Kidney (tissue), 14 donors: Measurements from ENCODE around the gene FHOD1. TPM values are rescaled to one million over a fixed set of nuclear protein-coding genes. Genes with fewer than 3 reads are reported as not detected.
A peak's percentile ranks its signal among the peaks of the same experiment; 100 is the strongest.

Experiments
- DNase-seq, 5 donors: peaks; one replicate each; pipeline ENCODE4 v3.0.0-alpha.2; 2013 to 2020
- FAIRE-seq: peaks from 2 replicates; lab custom pipeline; 2012; peaks lifted over from hg19 to GRCh38; lab: Jason Lieb, UNC
- H3K27ac ChIP-seq, 2 donors: one replicate each; pipeline ENCODE4 v1.7.0; 2013; ENCODE audit warnings: low read depth in 2 of 2, low read length in 2 of 2, inconsistent platforms in 1 of 2
- H3K27me3 ChIP-seq: one replicate; pipeline ENCODE4 v1.7.1; 2013; ENCODE audit warnings: low read length, inconsistent platforms; ENCODE audit not compliant: control insufficient read depth, insufficient read depth
- H3K36me3 ChIP-seq, 3 donors: one replicate each; pipeline versions ENCODE4 v1.7.0 to v1.7.1; 2013; ENCODE audit warnings: low read length in 3 of 3, control low read depth in 1 of 3, inconsistent platforms in 1 of 3; ENCODE audit not compliant: insufficient read depth in 3 of 3, control insufficient read depth in 2 of 3
- H3K4me1 ChIP-seq, 3 donors: one replicate each; pipeline versions ENCODE4 v1.7.0 to v1.7.1; 2013; ENCODE audit warnings: low read length in 3 of 3, inconsistent platforms in 1 of 3, low read depth in 1 of 3; ENCODE audit not compliant: control insufficient read depth in 2 of 3, insufficient read depth in 2 of 3
- H3K4me3 ChIP-seq, 3 donors: one replicate each; pipeline versions ENCODE4 v1.7.0 to v1.8.1; 2013; ENCODE audit warnings: low read length in 3 of 3, control low read depth in 1 of 3, inconsistent platforms in 1 of 3
- H3K9ac ChIP-seq, 3 donors: one replicate each; pipeline versions ENCODE4 v1.7.0 to v1.7.1; 2013; ENCODE audit warnings: low read length in 3 of 3, control low read depth in 1 of 3, inconsistent platforms in 1 of 3
- H3K9me3 ChIP-seq, 3 donors: one replicate each; pipeline versions ENCODE4 v1.7.0 to v1.7.1; 2013; ENCODE audit warnings: low read length in 3 of 3, control low read depth in 1 of 3, inconsistent platforms in 1 of 3; ENCODE audit not compliant: control insufficient read depth in 2 of 3, insufficient read depth in 1 of 3
- intact Hi-C: fragments of 100-400 bp; cut with DNase I; formaldehyde crosslinking; loops from one replicate; pipeline ENCODE4 v1.11.1; 2022
- polyA plus RNA-seq: library from polyadenylated mRNA; stranded (reverse); fragments of 350-450 nt; fragmentation: Illumina TruSeq; extraction: RNeasy Lipid Tissue Mini Kit (QIAGEN cat#74804); gene quantifications from one replicate; pipeline ENCODE4 v1.2.3, GENCODE V29; 2014; ENCODE audit warnings: low read depth, low replicate concordance; ENCODE audit not compliant: insufficient read depth
- total RNA-seq: library from RNA; stranded (reverse); fragmentation: NEBNext Ultra II Directional; extraction: Animal tissue kit (Norgen Biotek cat#: 25700); gene quantifications from one replicate; pipeline ENCODE4 v1.2.1, GENCODE V29; 2021
- TF ChIP-seq, protein P1 (sequence below): IDR thresholded peaks from 3 replicates; pipeline ENCODE4 v1.5.1; 2012; ENCODE audit warnings: mild to moderate bottlenecking, moderate library complexity, borderline replicate concordance; ENCODE audit not compliant: insufficient read depth; ENCODE audit errors: extremely low read depth
- donor health status: control.
- donor health status: control.
- donor health status: control.
- donor health status: control.
- donor health status: control.
- donor health status: DM: yes; HTN: yes; CAD: no.
- donor health status: Normal renal cell carcinoma (clear cell type).

The FHOD1 gene
- total and polyA plus RNA-seq, 2 donors from 2014 or later, result 21.0 to 30.4 TPM

DNA sequence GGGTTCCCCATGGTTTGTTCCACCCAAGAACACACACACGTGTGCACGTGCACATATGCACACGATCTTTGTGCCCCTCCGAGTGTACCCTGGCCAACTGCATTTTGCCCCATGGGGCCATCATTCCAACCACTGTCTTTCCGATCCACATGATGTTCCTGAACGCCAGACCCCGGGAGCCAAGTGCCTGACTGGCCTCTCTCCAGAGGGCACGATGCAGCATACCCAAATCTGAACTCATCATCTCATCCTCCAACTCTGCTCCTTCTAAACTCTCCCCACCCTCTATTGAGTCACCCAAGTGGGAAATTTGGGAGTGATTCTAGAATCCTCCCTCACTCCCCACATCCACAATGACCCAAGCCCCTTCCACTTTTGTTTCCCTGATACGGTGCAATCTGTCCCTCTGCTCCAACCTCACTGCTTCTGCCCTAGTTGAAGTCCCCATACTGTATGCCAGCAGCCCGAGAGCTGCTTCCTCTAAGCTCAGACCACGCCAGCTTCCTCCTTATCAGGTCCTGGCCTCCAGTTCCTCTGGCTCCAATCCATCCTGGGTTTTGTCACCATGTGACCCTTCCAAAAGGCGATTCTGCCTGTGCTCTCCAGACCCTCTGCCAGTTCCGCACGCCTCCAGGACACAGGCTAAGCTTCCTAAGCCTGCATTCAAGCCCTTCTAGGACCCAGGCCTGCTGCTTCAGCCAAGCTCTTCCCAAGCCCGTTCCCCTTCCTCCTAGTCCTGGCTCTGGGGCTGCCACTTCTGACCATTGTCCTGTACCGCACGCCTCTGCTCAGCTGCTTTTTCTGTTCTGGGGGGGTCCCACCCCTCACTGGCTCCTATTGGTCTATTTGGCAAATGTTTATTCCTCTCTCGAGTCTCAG is 30.4 kb downstream of the FHOD1 start:
- FAIRE-seq, result no peak
- DNase-seq, result peak in 1 of 5 donors; percentile 33
- H3K9ac ChIP-seq, result no peak overlapping the region
- intact Hi-C loops, result no loop called here
- H3K27me3 ChIP-seq, result no peaks in the 10 kb centered on the region
- no peak overlapping the region for H3K4me3 ChIP-seq
- no peaks in the 10 kb centered on the region for H3K36me3 ChIP-seq
- no peaks in the 10 kb centered on the region for H3K9me3 ChIP-seq
- TF ChIP-seq, protein P1, sequence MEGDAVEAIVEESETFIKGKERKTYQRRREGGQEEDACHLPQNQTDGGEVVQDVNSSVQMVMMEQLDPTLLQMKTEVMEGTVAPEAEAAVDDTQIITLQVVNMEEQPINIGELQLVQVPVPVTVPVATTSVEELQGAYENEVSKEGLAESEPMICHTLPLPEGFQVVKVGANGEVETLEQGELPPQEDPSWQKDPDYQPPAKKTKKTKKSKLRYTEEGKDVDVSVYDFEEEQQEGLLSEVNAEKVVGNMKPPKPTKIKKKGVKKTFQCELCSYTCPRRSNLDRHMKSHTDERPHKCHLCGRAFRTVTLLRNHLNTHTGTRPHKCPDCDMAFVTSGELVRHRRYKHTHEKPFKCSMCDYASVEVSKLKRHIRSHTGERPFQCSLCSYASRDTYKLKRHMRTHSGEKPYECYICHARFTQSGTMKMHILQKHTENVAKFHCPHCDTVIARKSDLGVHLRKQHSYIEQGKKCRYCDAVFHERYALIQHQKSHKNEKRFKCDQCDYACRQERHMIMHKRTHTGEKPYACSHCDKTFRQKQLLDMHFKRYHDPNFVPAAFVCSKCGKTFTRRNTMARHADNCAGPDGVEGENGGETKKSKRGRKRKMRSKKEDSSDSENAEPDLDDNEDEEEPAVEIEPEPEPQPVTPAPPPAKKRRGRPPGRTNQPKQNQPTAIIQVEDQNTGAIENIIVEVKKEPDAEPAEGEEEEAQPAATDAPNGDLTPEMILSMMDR, result no peak
- H3K4me1 ChIP-seq, result peaks cover 0 to 4% (median 0%) of the 10 kb centered on the region in 3 donors
- H3K27ac ChIP-seq, result peak overlapping the region in 1 of 2 donors; percentile 27

DNA sequence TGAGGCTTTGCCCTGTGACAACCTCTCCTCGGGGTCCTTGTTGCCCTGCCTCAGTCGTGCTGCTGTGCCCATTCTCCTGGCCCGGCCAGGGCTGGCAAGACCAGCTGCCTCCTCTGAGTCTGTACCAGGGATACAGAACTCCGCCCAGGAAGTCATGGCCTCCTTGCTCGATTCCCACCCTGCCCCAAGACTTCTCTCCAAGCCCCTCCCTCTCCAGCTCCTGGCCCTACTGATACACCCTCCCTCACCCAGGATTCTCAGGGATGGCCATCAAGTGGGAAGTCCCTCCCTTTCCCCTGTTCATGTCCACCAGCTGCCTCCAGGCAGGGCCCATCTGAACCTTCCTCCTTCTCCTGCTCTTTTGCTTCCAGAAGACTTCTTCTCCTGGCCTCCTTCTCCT is 31.6 kb downstream of the FHOD1 start:
- DNase-seq, result peak in 1 of 5 donors; percentile 53
- TF ChIP-seq, protein P1, result no peak
- Histone ChIP-seq H3K4me1 (peaks cover 0 to 4% (median 0%) of the 10 kb centered on the region in 3 donors), H3K9me3 (no peaks in the 10 kb centered on the region), H3K4me3 (no peak overlapping the region), H3K9ac (no peak overlapping the region), H3K27me3 (no peaks in the 10 kb centered on the region), H3K27ac (no peak overlapping the region), H3K36me3 (no peaks in the 10 kb centered on the region)
- no peak for FAIRE-seq
- intact Hi-C loops, result no loop called here

DNA sequence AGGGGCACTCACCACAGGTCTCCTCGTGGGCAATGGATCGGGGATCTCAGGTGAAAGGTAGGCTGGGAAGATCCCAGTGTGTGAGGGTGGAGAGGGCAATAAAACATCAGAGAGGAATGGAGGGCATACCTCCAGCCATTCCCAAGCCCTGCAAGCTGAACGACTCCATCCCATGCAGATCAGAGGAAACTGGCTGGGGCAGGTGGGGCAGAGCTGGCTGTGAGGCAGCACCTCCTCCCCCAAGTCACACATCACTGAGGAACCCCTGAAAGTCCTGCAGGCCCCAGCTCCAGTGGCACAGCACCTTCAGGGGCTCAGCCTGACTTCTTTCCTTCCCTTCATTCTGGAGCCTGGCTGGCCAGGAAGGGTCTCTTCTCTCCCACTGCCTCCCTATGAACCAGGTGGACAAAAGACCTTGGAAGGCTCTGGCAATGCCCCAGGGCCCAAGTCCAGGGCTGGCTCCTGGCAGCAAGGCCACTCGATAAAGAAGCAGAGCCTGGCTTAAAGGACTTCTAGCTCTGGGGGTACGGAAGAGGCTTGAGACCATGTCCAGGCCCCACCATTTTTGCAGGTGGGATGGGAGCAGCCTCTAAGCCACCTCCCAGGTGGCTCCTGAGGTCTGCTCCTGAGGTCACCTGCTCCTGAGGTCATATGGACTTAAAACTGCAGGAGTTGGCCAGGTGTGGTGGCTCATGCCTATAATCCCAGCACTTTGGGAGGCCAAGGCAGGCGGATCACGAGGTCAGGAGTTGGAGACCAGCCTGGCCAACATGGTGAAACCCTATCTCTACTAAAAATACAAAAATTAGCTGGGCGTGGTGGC is 33.9 kb downstream of the FHOD1 start:
- no peak for FAIRE-seq
- intact Hi-C loops, result no loop called here
- H3K4me1 ChIP-seq, result peaks cover 0 to 6% (median 0%) of the 10 kb centered on the region in 3 donors
- H3K27me3 ChIP-seq, result no peaks in the 10 kb centered on the region
- no peak overlapping the region for H3K4me3 ChIP-seq
- no peak overlapping the region for H3K9ac ChIP-seq
- no peaks in the 10 kb centered on the region for H3K9me3 ChIP-seq
- H3K36me3 ChIP-seq, result no peaks in the 10 kb centered on the region
- no peak for DNase-seq
- no peak overlapping the region for H3K27ac ChIP-seq
- TF ChIP-seq, protein P1, result no peak
